ENCODE results near the gene NREP.
"Not testable (repeated sequence)": the region's sequence is repeated elsewhere in the genome, so short reads cannot be mapped to it uniquely, and the experiment has no call there.

NREP gene

GRCh38 chr5:111738118-111738517 is 18.9 kb downstream of the NREP start:
- no peak for DNase-seq (ENCODE audit: low spot score)

DNA sequence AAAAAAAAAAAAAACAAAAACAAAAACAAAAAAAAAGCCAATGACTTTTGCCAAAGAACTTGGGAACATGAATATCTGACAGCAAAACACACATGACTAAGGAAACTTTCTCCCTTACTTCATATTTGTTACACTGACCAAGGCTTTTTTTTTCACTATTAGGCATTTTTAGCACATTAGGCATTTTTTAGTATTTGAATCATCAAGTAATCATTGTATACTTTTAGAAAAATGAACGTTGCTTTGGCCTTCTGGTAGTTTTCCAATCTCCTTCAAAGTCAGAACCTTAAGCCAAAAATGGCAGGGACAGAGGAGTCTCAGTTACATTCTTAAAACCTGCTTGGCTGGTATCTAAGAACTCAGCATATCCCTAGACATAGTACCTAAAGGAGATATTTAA is 19.3 kb downstream of the NREP start:
- no peak for DNase-seq (ENCODE audit: low spot score)

- no peak for DNase-seq (ENCODE audit: low spot score)
Measured at GRCh38 chr5:111735583-111736270, 21.3 kb downstream of the NREP start.

GRCh38 chr5:111734597-111734996 is 22.4 kb downstream of the NREP start:
- no peak for DNase-seq (ENCODE audit: low spot score)

GRCh38 chr5:111734013-111734412 is 23.0 kb downstream of the NREP start:
- DNase-seq (ENCODE audit: low spot score) = no peak

- no peak for DNase-seq (ENCODE audit: low spot score)
Measured at GRCh38 chr5:111733571-111733970, 23.4 kb downstream of the NREP start.

- DNase-seq (ENCODE audit: low spot score) = no peak
Measured at GRCh38 chr5:111731638-111732037, 25.4 kb downstream of the NREP start.

DNA sequence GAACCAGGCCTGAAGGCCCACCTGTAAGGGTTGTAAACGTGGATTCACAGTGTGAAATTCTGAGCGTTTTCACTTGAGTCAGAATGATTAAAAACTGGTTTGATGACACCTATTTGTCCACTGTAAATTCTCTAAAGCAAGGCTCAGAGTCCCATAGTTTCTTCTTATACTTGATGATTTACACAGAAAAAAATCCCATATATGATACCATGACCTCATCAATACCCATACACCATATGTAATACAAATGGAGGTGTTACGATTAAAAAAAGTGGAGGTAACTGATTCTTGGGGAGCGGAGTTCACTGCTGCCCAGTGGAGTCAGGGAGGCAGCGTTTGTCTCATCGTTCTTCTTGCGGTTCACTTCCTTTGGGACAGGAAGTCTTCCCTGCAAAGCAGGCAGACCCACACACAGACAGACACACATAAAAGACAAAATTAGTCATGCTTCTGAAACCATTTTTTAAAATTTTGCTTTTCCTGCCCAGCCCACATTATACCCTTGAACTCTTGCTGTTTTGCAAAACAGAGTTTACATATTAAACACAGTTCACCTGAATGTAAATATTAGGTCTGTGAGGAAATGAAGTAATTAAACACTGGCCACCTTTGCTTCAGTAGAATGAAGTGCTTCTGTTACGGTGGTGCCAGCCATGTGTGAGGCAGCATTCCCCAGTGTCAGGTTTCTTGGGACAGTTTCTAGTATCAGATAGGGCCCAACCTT is 26.2 kb downstream of the NREP start:
- no peak for DNase-seq (ENCODE audit: low spot score)

GRCh38 chr5:111728941-111729340 is 28.1 kb downstream of the NREP start:
- DNase-seq (ENCODE audit: low spot score) = no peak

GRCh38 chr5:111726986-111727385 is 30.0 kb downstream of the NREP start:
- DNase-seq (ENCODE audit: low spot score) = no peak

- DNase-seq (ENCODE audit: low spot score) = no peak
Measured at GRCh38 chr5:111722140-111722539, 34.9 kb downstream of the NREP start.

DNA sequence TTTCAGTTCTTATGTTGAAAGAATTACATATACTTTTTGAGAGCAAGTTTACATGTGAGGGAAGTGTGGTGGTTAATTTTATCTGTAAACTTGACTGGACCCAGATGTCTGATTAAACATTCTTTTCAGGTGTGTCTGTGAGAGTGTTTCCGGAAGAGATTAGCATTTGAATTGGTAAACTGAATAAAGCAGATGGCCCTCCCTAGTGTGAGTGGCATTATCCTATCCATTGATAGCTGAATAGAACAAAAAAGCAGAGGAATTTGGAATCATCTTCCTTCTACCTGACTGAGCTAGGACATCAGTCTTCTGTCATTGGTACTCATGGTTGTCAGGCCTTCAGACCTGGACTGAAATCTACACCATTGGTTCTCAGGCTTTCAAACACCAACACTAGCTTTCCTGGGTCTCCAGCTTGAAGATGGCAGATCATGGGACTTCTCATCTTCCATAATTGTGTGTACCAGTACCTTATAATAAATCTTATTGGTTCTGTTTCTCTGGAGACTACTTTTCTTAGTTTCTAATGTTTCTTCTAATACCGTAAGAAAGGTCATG is 36.6 kb downstream of the NREP start:
- DNase-seq (ENCODE audit: low spot score) = no peak

DNA sequence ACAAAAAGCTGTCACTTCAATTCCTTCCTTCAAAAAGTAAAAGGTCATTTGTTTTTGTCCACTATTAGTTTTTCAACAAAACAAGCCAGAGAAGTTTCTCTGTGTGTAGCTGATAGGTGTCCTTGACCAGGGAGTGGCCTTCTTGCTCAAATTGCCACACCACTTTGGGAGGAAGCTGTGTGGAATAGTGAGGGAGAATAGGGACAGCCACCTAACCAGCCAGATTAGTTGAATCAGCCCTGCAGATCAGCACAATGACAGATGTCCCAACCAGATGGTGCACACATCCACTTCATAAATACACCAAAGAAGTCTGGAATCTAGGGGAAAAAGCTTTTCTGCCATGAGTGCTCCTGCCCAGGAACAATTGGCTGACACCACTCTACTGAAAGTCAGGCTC is 37.2 kb downstream of the NREP start:
- no peak for DNase-seq (ENCODE audit: low spot score)

DNA sequence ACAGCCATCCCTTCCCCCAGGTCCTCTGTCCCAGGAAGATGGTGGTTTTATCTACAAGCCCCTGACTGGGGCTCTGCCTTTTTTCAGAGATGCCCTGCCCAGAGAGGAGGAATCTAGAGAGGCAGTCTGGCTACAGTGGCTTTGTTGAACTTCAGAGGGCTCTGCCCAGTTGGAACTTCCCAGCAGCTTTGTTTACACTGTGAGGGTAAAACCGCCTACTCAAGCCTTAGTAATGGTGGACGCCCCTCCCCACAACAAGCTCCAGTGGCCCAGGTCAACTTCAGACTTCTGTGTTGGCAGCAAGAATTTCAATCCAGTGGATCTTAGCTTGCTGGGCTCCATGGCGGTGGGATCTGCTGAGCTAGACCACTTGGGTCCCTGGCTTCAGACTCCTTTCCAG is 40.2 kb downstream of the NREP start:
- DNase-seq (ENCODE audit: low spot score) = not testable (repeated sequence)

GRCh38 chr5:111707630-111708164 is 49.3 kb downstream of the NREP start:
- no peak for DNase-seq (ENCODE audit: low spot score)

DNA sequence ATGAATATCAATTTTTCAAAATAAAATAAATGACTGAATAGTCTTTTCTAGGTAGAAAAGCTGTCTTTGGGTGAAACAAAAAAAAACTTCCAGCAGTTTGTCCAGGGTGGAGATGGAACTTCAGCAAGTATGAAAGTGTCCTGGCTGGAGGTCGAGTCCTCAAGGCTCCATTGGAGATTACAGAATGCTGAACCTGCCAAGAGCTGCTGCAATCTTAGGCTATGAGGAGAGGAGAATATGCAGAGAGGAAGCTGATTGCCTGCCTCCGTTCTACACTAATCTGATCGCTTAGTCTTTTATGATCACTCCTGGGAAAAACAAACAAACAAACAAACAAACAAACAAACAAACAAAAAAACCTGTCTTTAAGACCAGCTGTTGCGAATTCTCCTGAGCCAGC is 50.6 kb downstream of the NREP start:
- DNase-seq (ENCODE audit: low spot score) = no peak

GRCh38 chr5:111704452-111705085 is 52.4 kb downstream of the NREP start:
- DNase-seq (ENCODE audit: low spot score) = no peak

DNA sequence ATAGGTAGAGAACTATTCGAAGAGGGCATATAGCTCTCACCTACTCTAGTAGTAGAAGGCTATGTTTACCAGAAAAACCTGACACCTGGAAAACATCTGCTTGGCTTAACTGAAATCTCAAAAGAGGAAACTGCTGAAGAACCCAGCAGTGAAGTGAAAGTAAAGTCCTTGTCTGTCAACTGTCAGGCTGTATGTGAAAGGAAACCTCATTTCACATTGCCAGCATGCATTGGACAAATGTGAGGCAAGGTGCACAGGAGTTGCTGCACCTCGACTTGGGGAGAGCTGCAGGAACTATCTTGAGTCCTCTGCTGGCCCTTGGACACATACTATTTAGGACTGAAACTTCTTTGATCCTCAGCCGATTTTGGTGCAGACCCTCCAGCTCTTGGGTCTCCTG is 53.3 kb downstream of the NREP start:
- peak; percentile 53 for DNase-seq (ENCODE audit: low spot score)

DNA sequence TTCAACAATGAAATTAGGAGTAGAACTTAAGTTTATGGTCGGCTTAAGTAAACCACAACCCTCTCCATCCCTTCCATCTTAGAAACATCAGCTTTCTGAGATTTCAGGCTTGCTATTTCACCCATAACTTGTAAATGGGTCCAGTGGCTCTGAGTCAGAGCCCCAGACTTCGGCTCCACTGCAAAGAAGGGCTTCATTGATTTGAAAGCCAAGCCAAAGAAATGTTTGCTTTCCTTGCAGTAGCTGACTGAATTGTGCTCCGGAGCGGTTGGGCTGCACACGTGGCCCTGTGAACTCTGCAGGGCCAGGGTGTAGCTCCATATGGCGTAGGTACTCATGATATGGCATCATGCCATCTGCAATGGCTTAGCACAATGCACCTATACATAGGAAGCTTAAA is 57.0 kb downstream of the NREP start:
- DNase-seq (ENCODE audit: low spot score) = no peak

DNA sequence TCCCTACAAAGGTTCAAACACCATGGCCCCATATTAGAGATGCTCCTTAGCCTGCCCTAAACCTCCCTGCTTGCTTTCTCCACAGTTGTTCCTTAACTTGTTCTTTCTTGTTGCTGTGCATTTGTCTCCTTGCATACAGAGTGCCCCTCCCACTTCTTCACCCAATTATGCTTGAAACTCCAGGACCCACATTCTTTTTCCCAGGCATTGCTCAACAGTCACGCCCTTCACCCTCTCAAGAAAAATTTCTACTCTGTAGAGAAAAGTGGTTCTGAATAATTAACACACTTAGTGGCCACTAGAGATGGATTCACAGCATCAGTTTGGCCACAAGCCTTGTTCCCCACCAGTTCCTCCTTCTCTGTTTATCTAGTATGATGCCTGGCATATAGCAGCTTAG is 57.7 kb downstream of the NREP start:
- DNase-seq (ENCODE audit: low spot score) = no peak

DNA sequence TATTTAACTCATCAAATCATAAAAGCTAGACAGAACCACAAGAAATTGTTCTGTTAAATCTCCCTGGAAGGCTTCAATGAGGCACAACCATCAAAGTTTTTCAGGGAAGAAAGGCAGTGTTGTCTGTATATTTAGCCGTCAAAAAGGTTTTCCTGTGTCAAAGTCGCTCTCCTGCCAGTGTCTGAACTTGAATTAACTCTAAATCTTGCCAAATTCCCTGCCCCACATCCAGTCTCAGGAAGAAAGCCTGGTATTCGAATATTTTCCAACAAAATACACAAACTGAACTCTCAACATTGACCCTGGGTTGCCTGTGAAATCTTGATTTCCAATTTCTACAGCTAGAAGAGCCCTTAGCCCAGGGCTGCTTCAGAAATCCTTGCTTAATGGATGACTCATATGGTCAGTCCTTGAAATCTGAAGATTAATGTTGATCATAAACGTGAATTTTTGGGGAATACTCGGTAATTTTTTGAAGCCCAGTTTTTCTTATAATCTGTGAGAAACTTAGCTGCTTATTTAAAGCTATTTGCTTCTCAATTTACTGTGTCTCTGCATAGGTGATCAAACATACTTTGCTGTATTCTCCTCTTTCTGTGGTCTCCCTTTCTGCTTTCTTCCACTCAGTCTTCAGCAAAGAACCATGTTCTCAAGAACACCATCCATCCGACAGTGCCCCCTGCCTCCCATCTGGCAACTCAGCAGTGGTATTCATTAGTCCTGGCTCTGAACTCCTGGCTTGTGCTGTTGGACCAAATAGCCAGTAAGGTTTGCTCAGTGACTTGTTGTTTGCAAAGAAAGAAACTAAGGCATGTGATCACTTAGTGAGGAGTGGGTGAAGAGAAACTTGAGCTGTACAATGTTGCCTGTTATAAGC is 58.9 kb downstream of the NREP start:
- no peak for DNase-seq (ENCODE audit: low spot score)

GRCh38 chr5:111697215-111697614 is 59.8 kb downstream of the NREP start:
- no peak for DNase-seq (ENCODE audit: low spot score)

Data from germinal center (tissue), 1 donor.